Endothelial cell of umbilical vein (primary cell): ENCODE measurements around the gene MORN3. TPM values are rescaled to one million over a fixed set of nuclear protein-coding genes. Genes with fewer than 3 reads are reported as not detected.

Experiments
- BruUV-seq: library from RNA; stranded (reverse); fragments of 400-500 nt; replicated peaks from 2 replicates; lab custom pipeline; 2021; lab: Mats Ljungman, UMichigan
- CTCF ChIA-PET: fragments of 300-600, 350-600 bp; sonication (Branson Sonifier 250); formaldehyde crosslinking; loops from one replicate; lab custom pipeline; 2021; ENCODE audit warnings: antibody characterized with exemption, inconsistent platforms; lab: Charles Lee
- POLR2A ChIA-PET: fragments of 300-600, 350-600 bp; sonication (Branson Sonifier 250); formaldehyde crosslinking; loops from one replicate; lab custom pipeline; 2021; ENCODE audit warnings: antibody characterized with exemption, inconsistent platforms; lab: Charles Lee
- DNase-seq: peaks from one replicate; pipeline ENCODE4 v3.0.0-alpha.2; 2011; ENCODE audit warnings: low read depth, low spot score
- FAIRE-seq: peaks from 2 replicates; lab custom pipeline; 2011; peaks lifted over from hg19 to GRCh38; lab: Jason Lieb, UNC
- H2AFZ ChIP-seq: 2 replicates; pipeline ENCODE4 v1.6.0; 2012; ENCODE audit warnings: low read depth, low read length, control low read depth, inconsistent platforms
- H3K27ac ChIP-seq: 2 replicates; pipeline ENCODE4 v1.5.1; 2011; ENCODE audit warnings: low read depth, mild to moderate bottlenecking, control low read depth, low read length, moderate library complexity; ENCODE audit not compliant: insufficient read depth
- H3K27me3 ChIP-seq, 2 experiments: 2 replicates each; pipeline versions ENCODE4 v1.6.0 to v1.6.1; 2011; ENCODE audit warnings: low read length in 2 of 2, mixed read lengths in 1 of 2; ENCODE audit not compliant: control insufficient read depth in 2 of 2, insufficient read depth in 2 of 2
- H3K36me3 ChIP-seq, 2 experiments: 2 replicates in 1 of 2; 3 replicates in 1 of 2; pipeline ENCODE4 v1.5.1; 2011; ENCODE audit warnings: low read length in 2 of 2, mild to moderate bottlenecking in 1 of 2, moderate library complexity in 1 of 2; ENCODE audit not compliant: control insufficient read depth in 2 of 2, insufficient read depth in 2 of 2; ENCODE audit errors: extremely low read depth in 1 of 2
- H3K4me1 ChIP-seq: 3 replicates; pipeline ENCODE4 v1.5.1; 2011; ENCODE audit warnings: mild to moderate bottlenecking, low read length; ENCODE audit not compliant: control insufficient read depth, insufficient read depth; ENCODE audit errors: extremely low read depth
- H3K4me2 ChIP-seq: 2 replicates; pipeline ENCODE4 v1.6.1; 2011; ENCODE audit warnings: low read length, control low read depth, mixed read lengths; ENCODE audit not compliant: insufficient read depth
- H3K4me3 ChIP-seq, 3 experiments: fragments of 200-600 bp in 1 of 3; sonication (generic), shearing (Covaris generic) in 1 of 3; replicated peaks in 1 of 3; 2 replicates each; pipeline ENCODE4 v1.5.1; 2011 to 2016; ENCODE audit warnings: control low read depth in 3 of 3, low read length in 3 of 3, mild to moderate bottlenecking in 2 of 3, inconsistent platforms in 1 of 3, low read depth in 1 of 3, moderate library complexity in 1 of 3; ENCODE audit not compliant: insufficient read depth in 1 of 3
- H3K79me2 ChIP-seq: 2 replicates; pipeline ENCODE4 v1.6.0; 2012; ENCODE audit warnings: low read length, inconsistent platforms; ENCODE audit not compliant: control insufficient read depth, insufficient read depth
- H3K9ac ChIP-seq: replicated peaks from 2 replicates; pipeline ENCODE3; 2011; ENCODE audit warnings: low read length, control low read depth; ENCODE audit not compliant: insufficient read depth; ENCODE audit errors: extremely low read depth
- H3K9me1 ChIP-seq: replicated peaks from 3 replicates; pipeline ENCODE4 v1.6.0; 2011; ENCODE audit warnings: mild to moderate bottlenecking, low read length; ENCODE audit not compliant: control insufficient read depth, insufficient read depth; ENCODE audit errors: extremely low read depth
- H3K9me3 ChIP-seq: replicated peaks from 2 replicates; pipeline ENCODE4 v1.5.1; 2012; ENCODE audit warnings: low read length, inconsistent platforms; ENCODE audit not compliant: control insufficient read depth, insufficient read depth
- H4K20me1 ChIP-seq: replicated peaks from 2 replicates; pipeline ENCODE3; 2011; ENCODE audit warnings: mild to moderate bottlenecking, low read length; ENCODE audit not compliant: control insufficient read depth, insufficient read depth; ENCODE audit errors: extremely low read depth
- CTCF ChIP-seq, 2 donors: IDR thresholded peaks; 1 replicate in 1 of 2; 2 replicates in 1 of 2; pipeline ENCODE4 v1.5.1; 2011; ENCODE audit warnings: low read length in 2 of 2, mild to moderate bottlenecking in 2 of 2, moderate library complexity in 2 of 2, control low read depth in 1 of 2, inconsistent platforms in 1 of 2, low read depth in 1 of 2; ENCODE audit not compliant: insufficient read depth in 1 of 2; ENCODE audit errors: extremely low read depth in 1 of 2
- EZH2 ChIP-seq: IDR thresholded peaks from 2 replicates; pipeline ENCODE4 v1.6.1; 2012; ENCODE audit warnings: borderline replicate concordance, low read depth, mild to moderate bottlenecking, moderate library complexity, low read length, inconsistent platforms; ENCODE audit not compliant: severe bottlenecking
- FOS ChIP-seq: IDR thresholded peaks from 2 replicates; pipeline ENCODE4 v1.6.1; 2011; ENCODE audit warnings: mild to moderate bottlenecking, low read length, moderate library complexity, borderline replicate concordance; ENCODE audit not compliant: insufficient read depth
- GATA2 ChIP-seq: IDR thresholded peaks from 2 replicates; pipeline ENCODE4 v1.7.0; 2011; ENCODE audit warnings: low read depth, mild to moderate bottlenecking, moderate library complexity, mixed read lengths, low read length; ENCODE audit not compliant: insufficient read length, insufficient read depth
- JUN ChIP-seq: IDR thresholded peaks from 2 replicates; pipeline ENCODE4 v1.6.1; 2011; ENCODE audit warnings: borderline replicate concordance, low read depth; ENCODE audit not compliant: insufficient read length, insufficient read depth
- MAX ChIP-seq: IDR thresholded peaks from 2 replicates; pipeline ENCODE4 v1.6.1; 2011; ENCODE audit not compliant: insufficient read depth, insufficient read length
- MYC ChIP-seq: IDR thresholded peaks from one replicate; pipeline ENCODE4 v1.6.1; 2011; ENCODE audit warnings: mild to moderate bottlenecking, low read depth, low read length
- POLR2A ChIP-seq: IDR thresholded peaks from 2 replicates; pipeline ENCODE4 v1.6.1; 2012; ENCODE audit warnings: low read depth, mild to moderate bottlenecking, control low read depth, low read length
- POLR2AphosphoS5 ChIP-seq: IDR thresholded peaks from 2 replicates; pipeline ENCODE4 v1.6.1; 2012; ENCODE audit warnings: low read depth, mild to moderate bottlenecking, control low read depth, low read length, moderate library complexity; ENCODE audit not compliant: insufficient read depth
- dilution Hi-C: fragments of 300-500 bp; cut with MboI; formaldehyde crosslinking; loops from one replicate; pipeline ENCODE4 v1.15.0; 2019; ENCODE audit warnings: low sequenced_read_pairs; ENCODE audit not compliant: extremely low pct_ligation_motif_present
- intact Hi-C: fragments of 100-400 bp; cut with micrococcal nuclease; formaldehyde crosslinking; loops from one replicate; pipeline ENCODE4 v1.10.0; 2022
- polyA plus RNA-seq, 4 experiments: library from polyadenylated mRNA; depleted of rRNA in 3 of 4; stranded (reverse) in 3 of 4; unstranded in 1 of 4; fragments of >200 nt; gene quantifications; 2 replicates each; pipeline versions ENCODE4 v1.2.1 to v1.2.3, GENCODE V29; 2011 to 2012; ENCODE audit warnings: missing spikeins in 1 of 4
- total RNA-seq: library from RNA; stranded (reverse); gene quantifications from 2 replicates; pipeline ENCODE4 v1.2.3, GENCODE V29; 2021

Gene MORN3
- total and polyA plus RNA-seq, 2 donors (not counting 3 experiments of a cell fraction or from before 2014, with no cell fraction given): 0.66 to 0.73 TPM

- H3K4me3 ChIP-seq: no peak overlapping the region
- no peaks in the 10 kb centered on the region for H3K36me3 ChIP-seq
- dilution Hi-C loops: no loop called here
- H3K4me2 ChIP-seq: no peak overlapping the region
- H3K27me3 ChIP-seq: no peaks in the 10 kb centered on the region
- H3K9me3 ChIP-seq: no peaks in the 10 kb centered on the region
- no peak overlapping the region for H2AFZ ChIP-seq
- no TSS peak for BruUV-seq
- DNase-seq (no peak), FAIRE-seq (no peak)
- no peaks in the 10 kb centered on the region for H3K9me1 ChIP-seq
- H3K79me2 ChIP-seq: no peaks in the 10 kb centered on the region
- ChIA-PET CTCF (interaction anchor here (1.0 to 1.2 kb wide), 3 partner anchors 19 to 66 kb away, joined by 3 to 5 read pairs (median 3); no protein-coding TSS in a partner anchor), POLR2A (no interaction called here)
- H4K20me1 ChIP-seq: no peaks in the 10 kb centered on the region
- H3K27ac ChIP-seq: no peak overlapping the region
- no peaks in the 10 kb centered on the region for H3K4me1 ChIP-seq
- no peak overlapping the region for H3K9ac ChIP-seq
- intact Hi-C loops: no loop called here
- TF ChIP-seq MAX: no peak
- no peak for TF ChIP-seq FOS
- no peak for TF ChIP-seq EZH2
- no peak for TF ChIP-seq CTCF (IDR thresholded peaks at IDR 0.05; ENCODE audit: extremely low read depth in 1 of 2, insufficient read depth in 1 of 2, low read depth in 1 of 2, low read length in 2 of 2)
- no peak for TF ChIP-seq GATA2
- TF ChIP-seq MYC: no peak
- no peak for TF ChIP-seq JUN
- no peak for TF ChIP-seq POLR2A
- no peak for TF ChIP-seq POLR2AphosphoS5
These were observed 66.7 kb downstream of the MORN3 start for GRCh38 chr12:121602766-121603165.
